Left forelimb (tissue), 1 donor: ENCODE results near the gene SLC35G6.
"Not testable (repeated sequence)": the region's sequence is repeated elsewhere in the genome, so short reads cannot be mapped to it uniquely, and the experiment has no call there.

Source experiments
- DNase-seq: peaks from one replicate; pipeline ENCODE4 v3.0.0-alpha.2; 2018; ENCODE audit warnings: low spot score

Gene SLC35G6

DNA sequence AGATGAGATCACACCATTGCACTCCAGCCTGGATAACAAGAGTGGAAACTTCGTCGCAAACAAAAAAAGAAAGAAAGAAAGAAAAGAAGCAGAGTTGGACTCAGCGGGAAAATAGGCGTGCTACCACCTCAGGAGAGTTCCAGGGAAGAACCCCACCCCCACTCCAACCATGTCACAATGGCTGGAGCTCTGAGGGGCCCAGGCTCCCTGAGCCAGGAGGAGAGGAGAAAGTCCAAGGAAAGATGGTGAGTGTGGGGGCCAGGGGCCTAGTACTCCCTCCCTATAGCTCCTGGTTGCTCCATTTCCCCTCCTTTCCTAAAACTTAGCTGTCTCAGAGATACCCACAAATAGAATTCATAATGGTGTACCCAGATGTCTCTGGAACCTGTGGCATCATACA lies at the start of gene SLC35G6:
TSS of gene SLC35G6 (plus strand) at position 172 of the 400 bp plus-strand sequence. CDS start at position 243, 71 bp downstream.
- DNase-seq, result not testable (repeated sequence)

DNA sequence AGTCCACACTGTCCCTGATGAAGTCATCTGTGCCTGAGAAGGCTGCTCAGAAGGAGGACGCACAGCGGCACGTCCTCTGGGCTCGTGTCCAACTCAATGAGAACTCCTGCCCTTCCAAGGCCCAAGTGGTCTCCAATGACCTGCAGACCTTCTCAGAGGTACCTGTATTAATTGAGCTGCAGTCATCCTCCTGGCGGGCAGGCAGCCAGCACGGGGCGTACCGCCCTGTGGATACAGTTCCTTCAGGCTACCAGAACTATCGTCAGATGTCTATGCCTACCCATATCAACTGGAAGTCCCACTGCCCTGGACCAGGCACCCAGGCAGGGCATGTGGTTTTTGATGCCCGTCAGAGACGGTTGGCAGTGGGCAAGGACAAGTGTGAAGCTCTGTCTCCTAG lies 49.0 kb upstream of the SLC35G6 start:
- DNase-seq, result no peak

DNA sequence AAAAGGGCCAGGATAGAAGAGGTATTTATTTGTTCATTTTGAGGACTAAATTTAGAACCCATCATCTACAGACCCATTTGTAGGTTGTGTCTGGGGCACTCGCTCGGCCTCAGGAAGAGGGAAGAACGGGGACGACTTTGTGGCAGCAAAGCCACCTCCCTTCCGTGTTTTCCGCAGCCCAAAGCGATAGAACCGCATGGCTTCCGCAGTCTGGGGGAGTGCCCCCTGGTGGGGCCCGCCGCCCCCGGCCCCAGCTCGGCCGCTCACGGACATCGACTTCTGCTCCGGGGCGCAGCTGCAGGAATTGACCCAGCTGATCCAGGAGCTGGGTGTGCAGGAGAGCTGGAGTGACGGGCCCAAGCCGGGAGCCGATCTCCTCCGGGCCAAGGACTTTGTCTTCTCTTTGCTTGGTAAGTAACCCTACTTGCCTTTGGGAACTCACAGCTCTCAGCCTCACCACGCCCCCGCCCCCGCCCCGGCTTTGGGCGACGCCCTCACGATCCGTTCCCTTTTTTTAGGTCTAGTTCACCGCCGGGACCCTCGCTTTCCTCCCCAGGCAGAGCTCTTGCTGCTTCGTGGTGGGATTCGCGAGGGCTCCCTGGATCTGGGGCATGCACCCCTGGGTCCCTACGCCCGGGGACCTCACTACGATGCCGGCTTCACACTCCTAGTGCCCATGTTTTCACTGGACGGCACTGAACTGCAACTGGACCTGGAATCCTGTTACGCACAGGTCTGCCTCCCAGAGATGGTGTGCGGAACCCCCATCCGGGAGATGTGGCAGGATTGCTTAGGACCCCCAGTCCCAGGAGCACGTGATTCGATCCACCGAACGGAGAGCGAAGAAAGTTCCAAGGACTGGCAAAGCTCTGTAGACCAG lies 45.3 kb upstream of the SLC35G6 start:
- no peak for DNase-seq

DNA sequence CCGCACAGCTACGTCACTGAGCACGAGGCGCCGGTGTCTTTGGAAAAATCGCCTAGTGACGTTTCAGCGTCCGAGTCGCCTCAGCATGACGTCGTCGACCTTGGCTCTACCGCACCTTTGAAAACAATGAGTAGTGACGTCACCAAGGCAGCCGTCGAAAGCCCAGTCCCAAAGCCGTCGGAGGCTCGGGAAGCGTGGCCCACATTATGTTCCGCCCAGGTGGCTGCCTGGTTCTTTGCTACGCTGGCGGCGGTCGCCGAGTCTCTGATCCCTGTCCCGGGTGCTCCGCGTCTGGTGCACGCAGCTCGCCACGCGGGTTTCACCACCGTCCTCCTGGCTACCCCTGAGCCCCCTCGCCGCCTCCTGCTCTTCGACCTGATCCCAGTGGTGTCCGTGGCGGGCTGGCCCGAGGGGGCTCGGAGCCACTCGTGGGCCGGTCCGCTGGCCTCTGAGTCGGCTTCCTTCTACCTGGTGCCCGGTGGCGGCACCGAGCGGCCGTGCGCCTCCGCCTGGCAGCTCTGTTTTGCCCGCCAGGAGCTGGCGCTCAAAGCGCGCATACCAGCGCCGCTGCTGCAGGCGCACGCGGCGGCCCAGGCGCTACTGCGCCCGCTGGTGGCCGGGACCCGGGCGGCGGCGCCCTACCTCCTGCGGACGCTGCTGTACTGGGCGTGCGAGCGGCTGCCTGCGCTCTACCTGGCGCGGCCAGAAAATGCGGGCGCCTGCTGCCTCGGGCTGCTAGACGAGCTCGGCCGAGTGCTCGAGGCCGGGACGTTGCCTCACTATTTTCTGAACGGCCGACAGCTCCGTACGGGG lies 44.5 kb upstream of the SLC35G6 start:
- no peak for DNase-seq

DNA sequence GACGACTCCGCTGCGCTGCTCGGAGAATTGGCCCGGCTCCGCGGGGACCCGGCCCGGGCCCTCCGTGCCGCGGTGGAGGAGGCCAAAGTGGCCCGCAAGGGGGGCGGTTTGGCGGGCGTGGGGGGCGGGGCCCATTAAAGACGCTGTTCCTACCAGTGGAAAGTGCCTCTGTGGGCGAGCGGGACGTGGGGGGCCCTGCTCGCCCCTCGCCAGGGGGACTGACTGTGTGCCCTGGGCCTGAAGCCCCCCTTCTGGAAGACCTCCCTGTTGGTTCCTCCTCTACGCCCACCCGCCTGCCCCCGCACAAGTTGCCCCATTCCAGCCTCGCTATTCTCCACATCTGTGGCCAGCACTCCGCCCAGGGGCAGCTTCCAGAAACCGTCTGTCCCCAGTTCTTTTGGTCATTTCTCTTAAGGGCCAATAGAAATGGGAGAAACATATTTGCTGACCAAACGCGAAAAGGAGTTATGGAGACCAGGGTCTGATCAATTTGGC lies 43.8 kb upstream of the SLC35G6 start:
- no peak for DNase-seq

DNA sequence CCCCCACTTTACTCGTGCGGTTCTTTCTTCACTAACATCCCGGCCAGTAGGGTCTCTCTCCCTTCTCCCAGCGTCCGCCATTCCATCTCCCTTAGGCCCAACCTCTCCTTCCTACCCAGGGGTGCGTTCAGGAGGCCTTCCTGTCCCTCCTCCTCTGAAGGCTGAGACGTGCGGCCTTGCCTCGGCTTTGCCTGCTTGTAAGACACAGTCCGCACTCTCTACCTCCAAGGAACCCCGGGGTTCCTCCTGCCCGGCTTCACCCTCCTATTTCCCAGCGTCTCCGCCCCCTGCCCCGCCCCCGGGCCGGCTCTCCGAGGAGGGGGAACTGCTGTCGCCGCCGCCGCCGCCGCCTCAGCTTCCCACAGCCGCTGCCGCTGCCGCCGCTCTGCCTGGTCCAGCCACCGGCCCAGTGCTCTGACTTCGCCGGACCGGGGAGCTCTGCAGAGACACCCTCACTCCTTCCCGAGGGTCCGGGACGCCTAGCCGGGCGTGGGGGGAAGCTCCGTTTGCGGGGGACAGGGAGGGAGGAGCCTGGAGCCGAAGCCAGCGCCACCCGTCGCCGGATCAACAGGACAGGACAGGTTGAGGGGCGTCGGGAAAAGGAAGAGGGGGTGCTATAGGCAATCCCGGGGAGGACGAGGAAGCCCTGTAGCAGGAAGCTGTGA lies 43.2 kb upstream of the SLC35G6 start:
- no peak for DNase-seq

DNA sequence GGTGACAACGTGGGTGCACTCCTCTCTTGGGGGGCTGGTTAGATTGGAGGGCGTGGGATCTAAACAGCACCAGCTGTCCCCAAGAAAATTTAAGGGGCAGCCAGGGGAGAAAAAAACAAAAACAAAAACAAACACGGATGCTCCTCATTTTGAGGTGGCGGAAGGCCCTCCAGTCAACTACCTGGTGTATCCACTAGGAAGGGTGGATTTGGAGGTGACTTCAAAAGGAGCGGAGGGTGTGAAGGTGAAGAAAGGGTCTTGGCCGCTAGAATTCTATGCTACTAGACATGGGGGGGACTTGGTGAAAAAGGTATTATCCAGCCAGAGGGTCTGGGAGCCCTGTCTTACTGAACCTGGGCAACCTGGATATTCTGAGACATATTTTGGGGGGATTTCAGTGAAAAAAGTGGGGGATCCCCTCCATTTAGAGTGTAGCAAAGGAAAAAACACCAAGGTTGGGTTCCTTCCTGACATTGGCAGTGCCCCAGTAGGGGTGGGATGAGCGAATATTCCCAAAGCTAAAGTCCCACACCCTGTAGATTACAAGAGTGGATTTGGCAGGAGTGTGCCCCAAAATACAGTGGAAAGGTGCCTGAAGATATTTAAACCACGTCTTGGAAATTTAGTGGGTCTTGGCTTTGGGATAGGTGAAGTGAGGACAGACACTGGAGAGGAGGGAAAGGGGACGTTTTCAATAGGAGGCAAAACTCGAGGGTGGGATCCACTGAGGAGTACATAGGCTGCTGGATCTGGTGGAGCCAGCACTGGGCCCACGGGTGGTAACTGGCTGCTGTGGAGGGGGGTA lies 42.4 kb upstream of the SLC35G6 start:
- no peak for DNase-seq

DNA sequence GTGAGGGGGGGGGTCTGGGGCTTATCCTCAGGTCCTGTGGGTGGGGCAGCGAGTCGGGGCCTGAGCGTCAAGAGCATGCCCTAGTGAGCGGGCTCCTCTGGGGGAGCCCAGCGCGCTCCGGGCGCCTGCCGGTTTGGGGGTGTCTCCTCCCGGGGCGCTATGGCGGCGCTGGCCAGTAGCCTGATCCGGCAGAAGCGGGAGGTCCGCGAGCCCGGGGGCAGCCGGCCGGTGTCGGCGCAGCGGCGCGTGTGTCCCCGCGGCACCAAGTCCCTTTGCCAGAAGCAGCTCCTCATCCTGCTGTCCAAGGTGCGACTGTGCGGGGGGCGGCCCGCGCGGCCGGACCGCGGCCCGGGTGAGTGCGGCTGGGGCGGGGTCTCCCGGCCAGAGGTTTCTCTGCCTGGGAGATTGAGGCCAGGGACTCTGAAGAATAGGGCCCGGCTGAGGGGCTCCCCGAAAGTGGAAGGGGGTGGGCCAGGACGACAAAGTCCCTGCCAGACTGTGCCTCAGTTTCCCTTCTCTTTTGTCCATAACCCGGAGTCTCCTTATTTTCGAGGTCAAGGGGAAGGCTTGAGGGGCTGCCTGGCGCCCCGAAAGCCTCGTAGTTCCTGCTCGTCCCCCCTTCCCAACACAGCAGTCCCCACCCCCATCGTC lies 41.7 kb upstream of the SLC35G6 start, which contains the start of gene FGF11:
TSS of gene FGF11 (plus strand) at position 51 of the 651 bp plus-strand sequence. CDS start at position 160, 109 bp downstream.
- no peak for DNase-seq

DNA sequence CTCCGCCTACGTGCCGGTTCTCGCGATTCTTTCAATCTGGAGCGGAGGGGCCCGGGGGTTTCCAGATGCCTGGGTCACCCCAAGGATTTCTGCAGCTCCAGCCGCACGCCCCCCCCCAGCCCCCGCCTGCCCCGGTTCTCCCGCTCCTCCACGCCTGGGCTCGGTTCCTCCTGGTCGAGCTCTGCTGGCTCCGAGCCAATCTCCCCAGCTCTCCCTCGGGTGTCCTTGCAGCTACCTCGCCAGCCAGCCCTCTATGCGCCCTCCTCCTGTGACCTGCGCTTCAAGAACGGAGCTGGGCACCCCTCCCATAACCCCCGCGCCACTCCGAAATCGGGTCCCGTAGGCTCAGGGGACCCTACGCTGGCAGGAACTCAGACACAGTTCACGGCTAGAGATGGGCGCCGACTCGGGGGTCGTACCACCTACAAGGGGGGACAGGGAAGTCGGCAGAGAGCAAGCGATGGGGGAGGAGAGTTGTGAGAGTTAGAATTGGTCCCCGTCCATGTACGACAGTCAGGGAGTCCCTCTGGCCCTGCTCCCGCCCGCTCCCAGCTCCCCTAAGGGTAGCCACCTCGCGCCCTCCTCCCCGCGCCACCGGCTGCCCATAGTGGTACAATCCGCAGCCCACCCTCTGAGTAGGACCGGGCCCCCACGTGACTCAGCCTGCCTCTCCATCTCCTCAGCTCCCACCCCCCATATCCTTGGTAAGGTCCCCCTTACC lies 41.0 kb upstream of the SLC35G6 start:
- DNase-seq, result no peak

DNA sequence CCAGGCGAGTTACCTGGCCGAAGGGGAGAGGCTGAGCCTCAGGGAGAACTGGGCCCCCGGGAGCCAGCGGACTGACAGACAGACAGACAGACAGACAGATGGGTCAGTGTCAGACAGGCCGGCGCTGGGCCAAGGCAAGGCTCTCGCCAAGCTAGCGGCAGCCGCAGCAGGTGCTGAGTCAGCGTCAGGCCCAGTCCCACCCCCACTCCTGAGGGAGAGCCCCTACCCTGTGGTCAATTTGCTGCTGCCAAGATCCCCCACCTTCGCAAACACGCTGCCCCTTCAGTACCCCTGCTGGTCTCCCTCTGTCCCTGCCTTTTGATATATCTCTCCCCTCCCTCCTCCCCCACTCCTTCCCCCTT lies 40.4 kb upstream of the SLC35G6 start:
- no peak for DNase-seq

DNA sequence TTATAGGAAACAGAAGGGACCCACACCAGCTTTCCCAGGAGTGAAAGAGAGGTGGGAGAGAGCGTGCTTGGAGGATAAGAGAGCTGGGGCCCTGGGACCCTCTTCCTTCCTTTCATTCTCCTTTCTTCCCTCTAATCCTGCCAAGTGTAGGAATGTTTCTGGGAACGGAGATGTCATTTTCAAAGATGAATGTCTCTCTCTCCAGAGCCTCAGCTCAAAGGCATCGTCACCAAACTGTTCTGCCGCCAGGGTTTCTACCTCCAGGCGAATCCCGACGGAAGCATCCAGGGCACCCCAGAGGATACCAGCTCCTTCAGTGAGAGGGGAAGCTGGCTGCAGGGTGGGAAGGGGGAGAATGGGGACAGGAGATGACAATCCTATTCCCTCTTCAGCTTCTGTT lies 40.0 kb upstream of the SLC35G6 start:
- no peak for DNase-seq

DNA sequence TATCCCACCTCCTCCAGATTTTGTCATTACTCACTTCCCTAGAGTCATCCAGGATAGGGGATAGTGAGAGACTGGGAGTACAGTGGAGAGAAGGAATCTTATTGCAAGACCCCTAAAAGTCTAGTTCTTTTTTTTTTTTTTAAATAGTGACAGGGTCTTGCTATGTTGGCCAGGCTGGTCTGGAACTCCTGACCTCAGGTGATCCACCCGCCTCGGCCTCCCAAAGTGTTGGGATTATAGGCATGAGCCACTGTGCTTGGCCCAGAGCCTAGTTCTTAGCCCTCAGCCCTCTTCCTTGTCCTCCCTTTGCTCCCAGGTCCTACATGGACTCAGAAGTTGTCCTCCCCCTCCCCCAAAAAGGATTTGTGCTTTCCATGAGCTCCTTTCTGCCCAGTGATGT lies 39.1 kb upstream of the SLC35G6 start:
- DNase-seq, result no peak

DNA sequence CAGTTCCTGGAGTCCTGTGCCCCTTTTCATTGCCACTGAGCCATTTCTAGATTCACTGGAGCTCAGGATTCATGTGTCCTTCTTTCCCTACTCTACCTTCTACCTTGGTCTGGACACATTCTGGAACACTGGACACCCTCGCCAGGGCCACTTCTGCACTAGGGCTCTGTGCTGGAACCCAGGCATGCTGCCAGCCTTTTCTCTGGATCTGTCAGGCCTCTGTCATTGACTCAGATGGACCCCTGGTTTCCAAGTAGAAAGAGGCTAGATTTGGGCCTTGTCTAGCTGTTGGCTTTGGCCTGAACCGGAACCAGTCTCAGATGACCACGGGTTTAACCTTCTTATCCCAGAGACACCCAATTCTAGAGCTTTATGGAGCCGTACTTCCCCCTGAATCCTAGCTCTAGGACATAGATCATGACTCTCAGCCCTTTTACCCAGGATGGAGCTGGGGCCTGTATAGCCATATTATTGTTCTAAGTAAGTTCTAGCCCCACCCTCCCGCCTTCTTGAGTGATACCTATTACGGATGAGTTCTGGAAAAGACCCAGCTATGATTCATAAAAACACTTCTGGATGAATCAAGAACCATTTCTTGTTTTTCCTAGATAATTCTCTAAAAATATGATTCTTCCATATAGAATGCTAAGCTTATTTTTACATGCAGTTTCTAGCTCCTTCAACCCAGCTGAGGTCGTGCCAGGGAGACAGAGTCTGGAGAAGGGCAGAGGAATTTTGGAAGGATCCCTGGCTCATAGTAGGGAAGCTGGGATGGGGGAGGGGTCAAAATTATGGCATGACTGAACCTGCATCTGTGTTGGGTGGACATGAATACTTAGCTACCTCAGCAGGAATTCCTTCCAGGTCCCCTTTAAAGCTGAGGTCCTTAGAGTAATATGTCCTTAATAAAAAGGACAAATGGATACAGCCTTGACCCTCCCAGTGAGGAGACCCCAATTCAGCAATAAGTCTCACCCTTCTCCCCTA lies 37.5 kb upstream of the SLC35G6 start:
- no peak for DNase-seq

DNA sequence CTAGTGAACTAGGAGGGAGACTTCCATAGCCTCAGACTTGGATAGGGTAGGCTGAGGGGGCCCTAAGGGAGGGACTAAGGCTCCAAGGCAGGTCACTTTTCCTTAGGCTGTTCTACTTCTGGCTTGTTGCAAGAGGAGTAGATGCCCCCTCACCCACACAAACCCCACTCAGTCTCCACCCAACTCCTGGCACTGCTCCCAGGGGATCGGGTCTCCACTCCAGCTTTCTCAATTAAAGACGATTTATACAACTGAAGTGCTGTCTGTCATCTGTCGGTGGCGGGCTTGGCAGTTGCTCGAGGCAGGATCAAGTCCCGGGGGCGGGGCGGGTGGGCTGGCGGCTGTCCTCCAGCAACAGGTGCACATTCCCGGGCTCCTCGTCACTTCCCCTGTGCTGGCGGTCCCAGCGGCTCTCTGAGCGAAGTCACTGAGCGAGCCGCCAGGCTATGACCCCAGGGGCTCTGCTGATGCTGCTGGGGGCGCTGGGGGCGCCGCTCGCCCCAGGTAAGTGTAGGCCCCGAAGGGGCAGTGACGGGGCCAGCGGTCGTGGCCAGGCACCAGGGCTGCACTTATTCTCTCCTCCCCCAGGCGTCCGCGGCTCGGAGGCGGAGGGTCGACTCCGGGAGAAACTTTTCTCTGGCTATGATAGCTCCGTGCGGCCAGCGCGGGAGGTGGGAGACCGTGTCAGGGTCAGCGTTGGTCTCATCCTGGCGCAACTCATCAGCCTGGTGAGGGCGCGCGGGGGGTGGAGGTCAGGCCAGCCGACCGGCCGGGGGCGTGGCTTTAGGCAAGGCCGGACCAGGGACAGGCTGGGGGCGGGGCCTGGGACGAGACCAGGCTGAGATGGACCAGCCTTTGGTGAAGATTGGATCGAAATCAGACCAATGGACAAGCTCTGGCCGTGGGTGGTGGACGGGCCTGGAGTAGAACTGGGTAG lies 36.3 kb upstream of the SLC35G6 start, which contains the start of gene CHRNB1:
TSS of gene CHRNB1 (plus strand) at position 380 of the 937 bp plus-strand sequence. CDS start at position 447, 67 bp downstream.
- DNase-seq, result peak; percentile 79

DNA sequence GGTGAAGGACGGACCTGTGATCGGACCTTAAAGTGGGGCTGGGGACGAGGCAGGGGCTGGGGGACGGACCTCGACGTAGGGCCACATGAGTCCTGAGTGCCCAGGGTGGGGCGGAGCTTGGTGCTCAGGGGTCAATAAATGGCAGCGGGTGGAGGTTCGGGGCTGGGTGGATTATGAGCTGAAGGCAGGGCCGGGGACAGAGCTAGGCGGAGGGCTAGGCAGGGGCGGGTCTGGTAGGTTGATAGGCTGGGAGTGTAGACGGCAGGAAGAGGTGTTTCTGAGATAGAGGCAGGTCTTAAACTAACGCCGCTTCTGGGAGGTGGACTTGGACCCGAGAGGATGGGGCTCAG lies 35.7 kb upstream of the SLC35G6 start:
- DNase-seq, result no peak

DNA sequence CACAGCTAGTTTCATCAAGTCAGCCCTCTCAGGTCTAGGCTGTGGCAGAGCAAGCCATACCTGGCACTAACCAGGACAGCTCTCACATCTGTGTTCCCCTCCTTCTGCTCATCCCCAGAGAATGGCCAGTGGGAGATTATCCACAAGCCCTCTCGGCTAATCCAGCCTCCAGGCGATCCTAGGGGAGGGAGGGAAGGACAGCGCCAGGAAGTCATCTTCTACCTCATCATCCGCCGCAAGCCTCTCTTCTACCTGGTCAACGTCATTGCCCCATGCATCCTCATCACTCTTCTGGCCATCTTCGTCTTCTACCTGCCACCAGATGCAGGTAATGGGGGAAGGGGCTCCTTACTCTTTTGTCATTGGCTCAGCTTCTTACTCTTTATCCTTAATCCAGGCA lies 32.8 kb upstream of the SLC35G6 start:
- no peak for DNase-seq

DNA sequence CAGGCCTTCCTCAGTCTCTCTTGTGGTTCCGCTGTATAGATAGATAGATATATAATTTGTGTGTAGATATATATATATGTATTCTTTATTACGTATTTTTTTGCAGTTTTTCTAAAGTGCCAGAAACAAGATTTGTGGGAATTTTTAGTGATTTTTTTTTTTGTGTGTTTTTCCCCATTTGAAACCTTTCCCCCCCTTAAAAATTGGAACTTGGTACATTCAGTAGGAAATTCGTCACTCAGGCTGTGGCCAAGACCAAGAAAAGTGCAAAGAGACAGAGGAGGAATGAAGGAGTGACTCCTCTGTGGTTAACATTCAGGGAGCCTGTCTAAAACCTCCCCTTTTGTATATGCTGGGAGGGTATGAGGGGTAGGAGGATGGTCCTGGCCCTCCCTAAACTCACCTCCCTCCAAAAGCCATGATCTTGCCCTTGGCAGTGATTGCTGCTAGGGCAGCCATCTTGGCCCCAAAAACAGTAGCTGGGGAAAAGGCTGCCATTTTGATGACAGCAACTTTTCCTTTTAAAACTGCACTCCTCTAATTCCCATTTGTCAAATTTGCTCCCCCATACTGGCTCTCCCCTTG lies 21.2 kb upstream of the SLC35G6 start:
- DNase-seq, result no peak
